Limb (tissue), 2 donors: Measurements from ENCODE around the gene NDP.

Experiments used
- DNase-seq, 2 donors: peaks; one replicate each; pipeline ENCODE4 v3.0.0-alpha.2; 2016; ENCODE audit errors: extremely low spot score in 2 of 2

Gene NDP

DNA sequence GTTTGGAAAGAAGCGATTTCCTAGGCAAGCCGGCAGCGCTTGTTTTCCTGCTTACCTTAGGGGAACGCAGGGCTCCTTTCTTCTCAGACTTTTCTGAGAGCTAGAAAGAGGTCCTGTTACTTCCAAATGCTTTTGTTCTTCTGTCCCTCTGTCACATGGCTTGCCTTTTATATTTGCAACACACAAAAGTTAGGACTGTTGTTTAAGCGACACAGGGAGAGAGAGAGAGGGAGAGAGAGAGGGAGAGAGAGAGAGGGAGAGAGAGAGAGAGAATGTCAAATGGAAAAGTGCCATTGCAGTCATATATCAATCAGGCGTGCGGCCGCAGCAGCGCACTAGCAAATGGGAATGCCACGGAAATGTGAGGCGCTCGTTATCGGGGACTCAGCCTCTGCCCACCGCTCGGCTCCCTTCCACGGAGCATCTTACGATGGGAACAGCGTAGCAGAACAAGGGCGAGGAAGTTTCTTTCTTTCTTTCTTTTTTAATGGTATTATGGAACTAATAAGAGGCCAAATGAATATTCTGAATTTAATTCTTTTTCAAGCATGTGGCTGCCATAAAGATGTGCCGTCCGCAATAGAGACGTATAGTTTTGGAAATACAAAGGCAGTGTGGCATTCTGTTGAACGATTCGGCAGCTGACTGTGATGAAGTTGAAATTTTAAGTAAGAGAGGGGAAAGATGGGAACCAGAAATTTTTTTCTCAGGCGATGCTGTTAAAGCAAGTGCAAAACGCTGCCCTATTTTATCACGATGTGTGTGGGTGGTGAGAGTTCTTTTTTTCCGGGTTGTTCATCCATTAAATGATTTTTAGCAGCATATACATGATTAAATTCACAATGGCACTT lies at the start of gene NDP:
Gene NDP, minus strand, starts transcription at position 142 of the 851 bp plus-strand sequence. CDS start 14,745 bp downstream, outside the sequence.
- DNase-seq, result no peak

DNA sequence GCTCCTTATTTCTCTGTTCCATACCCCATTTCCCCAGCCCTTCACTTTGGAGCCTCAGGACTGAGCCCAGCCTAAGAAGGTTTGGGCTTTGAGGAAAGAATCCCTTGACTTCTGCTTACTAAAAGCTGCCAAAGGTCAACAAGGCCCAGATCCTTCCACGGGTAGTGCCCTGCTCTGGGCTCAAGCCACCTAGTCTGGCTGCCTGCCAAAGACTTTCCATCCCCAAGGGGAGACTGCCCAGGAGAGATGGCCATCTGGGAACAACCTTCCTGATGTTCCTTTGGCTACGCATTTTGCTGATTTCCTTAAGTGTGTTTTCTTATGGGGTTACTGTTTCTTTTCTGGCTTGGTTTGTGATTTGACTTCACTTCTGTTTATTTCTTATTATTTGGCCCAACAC lies 49.8 kb upstream of the NDP start:
- DNase-seq, result no peak

DNA sequence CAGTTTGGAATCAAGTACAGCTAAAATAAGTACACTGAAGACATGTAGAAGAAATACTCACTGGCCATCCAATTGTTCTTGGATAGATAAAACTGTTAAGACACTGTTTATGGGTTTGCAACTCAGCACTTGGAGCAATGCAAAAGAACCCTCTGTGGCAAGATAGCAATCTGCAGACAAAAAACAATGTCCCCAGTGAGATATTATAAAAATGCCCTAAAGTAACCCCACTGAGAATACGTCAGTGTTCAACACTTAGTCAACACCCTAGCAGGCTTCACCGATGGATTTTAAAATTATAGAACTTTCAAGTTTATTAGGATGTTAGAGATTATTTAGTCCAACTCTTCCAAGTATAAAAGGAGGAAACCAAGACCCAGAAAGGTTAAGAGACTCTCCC lies 47.5 kb upstream of the NDP start:
- DNase-seq, result no peak

- DNase-seq, result no peak
Observed at GRCh38 chrX:44019911-44020310, 46.7 kb upstream of the NDP start.

DNA sequence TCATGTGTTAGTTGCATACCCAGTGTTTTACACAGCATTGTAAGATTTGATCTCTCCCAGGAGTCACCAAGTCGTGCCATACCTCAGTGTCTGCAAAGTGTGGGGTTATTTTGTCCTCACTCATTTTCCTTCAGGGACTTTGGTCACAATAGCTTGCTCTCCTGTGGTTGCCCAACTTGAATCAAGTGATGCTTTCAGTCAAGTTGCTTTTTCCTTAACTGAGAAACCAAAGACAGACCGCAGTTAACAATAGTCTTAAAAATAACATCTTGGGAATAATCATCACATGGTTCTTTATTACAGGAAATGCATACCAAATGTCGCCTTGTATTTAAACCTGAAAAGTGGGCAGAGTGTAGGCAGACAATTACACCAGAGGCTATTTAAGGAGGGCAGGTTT lies 44.5 kb upstream of the NDP start:
- DNase-seq, result no peak

- no peak for DNase-seq
Observed at GRCh38 chrX:44016906-44017305, 43.7 kb upstream of the NDP start.

DNA sequence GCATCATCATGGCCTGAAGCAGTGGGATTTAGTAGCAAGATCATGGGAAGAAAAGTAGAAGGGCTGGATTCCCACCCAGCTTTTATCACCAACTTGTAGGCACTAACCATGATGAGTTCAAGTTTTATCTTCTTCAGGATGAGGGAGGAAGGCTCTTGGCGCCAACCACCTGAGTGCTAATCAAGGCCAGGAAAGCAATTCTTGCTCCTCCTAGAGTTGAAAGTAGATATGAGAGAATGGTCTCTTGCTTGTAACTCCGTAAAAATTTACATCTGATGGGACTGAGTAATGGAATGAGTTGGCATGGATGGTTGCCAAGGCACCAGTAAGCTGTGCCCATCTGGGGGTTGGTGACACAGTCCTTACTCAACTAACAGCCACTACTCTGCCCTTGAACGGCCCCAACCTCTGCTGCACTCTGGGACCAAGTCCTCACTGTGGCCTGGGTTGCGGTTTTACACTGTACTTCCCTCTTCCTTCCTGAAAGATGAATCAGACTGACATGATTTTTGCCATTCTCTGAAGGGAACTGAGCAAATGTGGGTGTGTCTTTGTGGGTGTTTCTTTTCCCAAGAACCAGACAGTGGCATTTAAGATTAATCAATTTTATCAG lies 39.4 kb upstream of the NDP start:
- DNase-seq, result no peak

DNA sequence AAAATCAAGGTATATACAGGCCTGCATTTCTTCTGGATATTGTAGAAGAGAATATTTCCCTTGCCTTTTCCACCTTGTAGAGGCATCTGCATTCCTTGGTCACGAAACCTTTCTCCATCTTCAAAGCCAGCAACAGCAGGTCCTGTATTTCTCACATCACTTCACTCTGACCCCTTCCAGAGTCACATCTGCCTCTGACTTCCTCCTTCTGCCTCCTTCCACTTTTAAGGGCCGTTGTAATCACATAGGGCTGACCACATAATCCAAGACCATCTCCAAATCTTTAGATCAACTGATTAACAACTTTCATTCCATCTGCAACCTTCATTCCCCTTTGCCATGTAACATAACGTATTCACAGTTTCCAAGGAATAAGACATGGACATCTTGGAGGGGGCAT lies 38.3 kb upstream of the NDP start:
- DNase-seq, result no peak

- no peak for DNase-seq
Observed at GRCh38 chrX:44010626-44011025, 37.4 kb upstream of the NDP start.

- DNase-seq, result no peak
Observed at GRCh38 chrX:44006081-44006480, 32.9 kb upstream of the NDP start.

DNA sequence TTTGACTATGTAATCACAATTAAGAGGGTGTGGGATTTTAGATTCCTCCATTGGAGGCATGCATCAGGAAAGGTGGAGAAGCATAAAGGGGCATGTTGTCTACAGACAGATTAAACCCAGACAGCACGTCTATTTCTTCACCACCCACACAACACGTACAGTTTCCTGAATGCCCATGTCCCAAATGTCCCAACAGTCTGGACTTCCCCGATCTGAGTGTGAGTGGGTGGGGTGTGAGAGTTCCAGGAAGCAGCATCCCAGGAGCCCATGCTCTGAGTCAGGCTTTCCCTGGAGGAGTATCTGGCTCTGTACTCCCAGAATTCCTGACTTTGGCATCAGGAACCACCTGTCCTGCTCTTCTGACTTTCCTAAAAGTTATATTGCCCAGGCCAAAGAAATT lies 30.8 kb upstream of the NDP start:
- DNase-seq, result no peak

DNA sequence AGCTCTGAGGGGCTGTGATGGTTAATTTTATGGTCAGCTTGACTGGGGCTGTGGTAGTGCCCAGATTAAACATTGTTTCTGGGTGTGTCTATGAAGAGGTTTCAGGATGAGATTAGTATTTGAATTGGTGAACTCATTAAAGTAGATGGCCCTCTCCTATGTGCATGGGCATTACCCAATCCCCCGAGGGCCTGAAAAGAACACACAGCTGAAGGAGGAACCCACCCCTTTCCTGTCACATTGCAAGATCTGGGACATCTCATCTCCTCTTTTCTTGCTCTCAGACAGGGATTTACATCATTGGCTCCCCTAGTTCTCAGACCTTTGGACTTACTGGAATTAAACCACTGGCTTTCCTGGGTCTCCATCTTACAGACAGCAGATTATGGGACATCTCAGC lies 29.4 kb upstream of the NDP start:
- DNase-seq, result no peak

DNA sequence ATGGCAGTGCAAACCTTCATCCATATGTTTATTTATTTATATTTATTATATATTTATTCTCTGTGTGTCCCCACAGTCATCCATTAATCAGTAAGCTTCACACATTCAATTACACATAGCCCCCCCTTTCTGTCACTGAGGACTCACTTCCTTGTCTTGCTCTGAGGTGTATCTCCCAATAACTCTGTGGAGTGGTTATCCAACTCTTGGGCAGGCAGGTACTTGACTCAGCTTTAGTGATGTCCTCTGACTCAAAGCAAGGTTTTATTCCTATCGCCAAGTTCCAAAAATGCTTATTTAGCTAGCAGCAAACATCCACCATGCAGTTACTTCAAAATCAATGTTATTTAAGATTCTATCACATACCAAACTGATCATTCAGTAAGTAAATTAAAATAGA lies 25.2 kb upstream of the NDP start:
- no peak for DNase-seq

DNA sequence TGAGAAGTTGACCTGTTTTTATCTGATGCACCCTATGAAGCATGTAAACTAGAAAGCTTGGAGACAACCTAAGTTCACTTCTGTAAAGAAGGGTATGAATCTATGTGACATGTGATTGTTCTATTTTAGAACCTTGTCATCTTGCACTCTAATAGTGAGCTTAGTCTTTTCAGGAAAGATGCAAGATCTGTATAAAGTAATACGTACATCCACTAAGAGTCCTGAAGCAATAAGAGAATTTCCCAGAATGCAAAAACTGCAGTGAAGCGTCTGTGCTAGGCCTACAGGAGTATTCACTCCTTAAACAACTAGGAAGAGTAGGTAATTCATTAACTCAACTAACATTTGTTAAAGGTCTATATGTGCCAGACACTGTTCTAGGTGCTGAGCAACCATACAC lies 23.3 kb upstream of the NDP start:
- DNase-seq, result no peak

- no peak for DNase-seq
Observed at GRCh38 chrX:43986083-43986482, 12.9 kb upstream of the NDP start.

DNA sequence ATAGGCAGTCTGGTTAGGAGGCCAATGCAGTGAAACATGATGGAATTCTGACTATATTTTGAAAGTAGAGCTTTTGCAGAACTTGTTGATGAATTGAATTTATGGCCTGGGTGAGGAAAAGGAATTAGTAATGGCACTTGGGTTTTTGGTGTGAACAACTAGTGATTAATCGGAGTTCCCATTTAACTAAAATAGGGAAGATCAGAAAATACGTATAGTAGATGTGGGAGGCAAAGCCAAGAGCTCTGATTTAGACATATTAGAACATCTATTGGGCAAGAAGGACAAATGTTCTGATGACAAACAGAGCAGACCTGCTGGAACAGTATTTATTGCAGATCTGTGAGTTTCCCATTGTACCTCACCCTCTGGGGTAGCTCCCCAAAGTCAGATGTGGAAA lies 12.3 kb upstream of the NDP start:
- no peak for DNase-seq

GRCh38 chrX:43978226-43978625 lies 5.0 kb upstream of the NDP start:
- DNase-seq, result no peak

- no peak for DNase-seq
Observed at GRCh38 chrX:43976205-43976604, 3.0 kb upstream of the NDP start.

GRCh38 chrX:43975796-43976195 lies 2.6 kb upstream of the NDP start:
- DNase-seq, result no peak

DNA sequence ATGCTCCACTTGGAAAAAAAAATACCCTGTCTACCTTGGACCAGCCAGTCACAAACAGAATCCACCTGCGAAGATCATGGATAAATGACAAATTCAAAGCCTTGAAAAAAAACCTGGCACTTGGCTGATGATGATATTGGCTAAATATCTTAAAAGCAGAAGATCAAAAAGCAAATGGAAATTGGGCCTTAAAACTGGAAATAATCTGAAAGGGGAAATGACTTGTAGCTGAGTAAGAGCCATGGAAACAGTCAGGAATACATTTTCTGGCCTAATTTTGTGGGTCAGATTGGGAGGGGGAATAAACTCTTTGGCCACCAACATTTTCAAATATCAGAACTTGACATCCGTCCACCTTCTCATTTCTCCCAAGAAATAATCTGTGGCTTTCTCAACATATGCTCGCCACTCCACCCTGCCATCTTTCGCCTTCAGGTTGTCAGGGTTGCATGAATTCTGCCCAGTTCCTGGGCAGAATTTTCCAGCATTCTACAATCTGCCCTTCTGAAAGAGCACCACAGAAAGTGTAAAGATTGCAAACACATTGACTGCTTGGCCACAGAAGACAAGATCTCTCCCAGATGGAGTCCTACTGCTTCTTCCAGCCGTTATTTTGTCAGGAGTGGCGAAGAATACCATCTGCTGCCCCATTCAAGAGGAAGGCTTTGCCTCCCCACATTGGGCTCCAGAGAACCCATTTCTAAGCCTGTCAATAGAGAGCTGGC lies 1.7 kb upstream of the NDP start:
- DNase-seq, result no peak

DNA sequence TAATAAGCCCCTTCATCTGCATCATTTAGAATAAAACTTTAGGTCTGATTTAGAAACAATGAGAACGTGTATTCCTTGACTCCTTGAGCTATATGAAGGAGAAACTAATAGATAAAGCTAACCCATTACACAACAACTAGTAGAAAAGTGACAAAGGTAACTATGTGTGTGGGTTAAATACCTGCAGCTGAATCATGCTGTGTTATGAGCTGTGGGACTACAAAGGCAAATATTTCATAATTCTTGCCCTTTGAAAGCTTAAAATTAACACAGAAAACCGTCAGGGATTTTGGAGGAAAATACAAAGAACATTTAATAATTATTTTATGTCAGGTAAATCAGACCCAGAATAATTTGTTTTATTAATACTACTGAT lies 898 bp upstream of the NDP start:
- DNase-seq, result no peak
